Activated CD4-positive, alpha-beta T cell treated with anti-CD3 and anti-CD28 coated beads, Interleukin-2, amount 50 U/mL, for 16 hours (primary cell): Measurements from ENCODE around the gene MPHOSPH10.
"Not testable (repeated sequence)": the region's sequence is repeated elsewhere in the genome, so short reads cannot be mapped to it uniquely, and the experiment has no call there.

ENCODE experiments used
- DNase-seq: peaks from one replicate; pipeline ENCODE4 v3.0.0-alpha.2; 2020

Gene MPHOSPH10

DNA sequence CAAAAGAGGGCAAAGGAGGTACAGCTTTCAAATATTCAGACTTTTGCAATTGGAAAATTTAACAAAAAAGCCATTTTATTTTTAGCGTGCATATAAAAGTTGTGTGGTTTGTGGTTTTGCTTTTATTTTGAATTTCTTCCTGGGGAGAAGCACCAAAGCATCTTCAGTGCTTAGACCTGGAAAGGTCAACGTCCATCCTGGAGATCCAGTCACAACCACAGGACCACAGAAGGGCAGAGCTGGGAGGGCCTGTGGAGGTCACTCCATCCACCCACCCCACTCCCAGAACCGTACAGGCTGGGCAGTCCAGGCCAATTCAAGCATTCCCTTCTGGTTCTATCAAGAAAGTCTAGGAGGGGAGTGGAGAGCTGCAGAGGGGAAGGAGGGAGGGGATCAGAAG lies 43.8 kb downstream of the MPHOSPH10 start:
- no peak for DNase-seq

DNA sequence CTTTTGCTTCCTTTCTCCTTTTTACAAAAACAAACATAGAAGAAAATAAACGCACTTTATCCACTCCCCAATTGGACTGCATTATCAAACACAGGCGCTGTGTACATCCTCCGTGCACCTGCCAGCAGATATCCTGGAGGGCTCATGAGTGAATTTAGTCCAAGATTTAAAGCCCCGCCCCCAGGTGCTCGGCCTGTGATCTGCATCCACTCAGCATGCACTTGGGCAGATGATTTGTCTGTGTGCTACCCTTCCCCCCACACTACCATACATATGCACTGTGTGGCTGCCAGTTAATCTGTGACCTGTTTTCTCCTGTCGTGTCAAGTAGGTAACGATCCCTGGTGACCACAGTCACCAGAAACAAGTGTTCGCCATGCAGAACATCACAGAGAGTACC lies 48.4 kb downstream of the MPHOSPH10 start:
- DNase-seq: not testable (repeated sequence)

DNA sequence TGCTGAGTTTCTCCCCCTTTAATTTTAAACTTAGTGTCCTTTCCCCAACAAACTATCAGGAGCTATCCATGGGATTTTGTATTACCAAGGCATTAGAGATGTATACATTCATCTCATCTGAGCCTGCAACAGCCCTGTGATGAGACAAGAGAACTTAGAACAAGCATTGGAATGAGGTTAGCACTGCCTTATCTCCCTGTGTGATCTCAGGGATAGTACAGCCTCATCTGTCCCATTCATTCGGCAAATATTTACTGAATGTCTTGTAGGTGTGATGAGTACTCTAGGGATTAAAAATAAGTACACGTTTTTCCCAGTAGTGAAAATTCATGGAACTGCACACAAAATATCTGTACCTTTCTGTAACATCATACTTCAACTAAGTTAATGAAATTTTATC lies 50.9 kb downstream of the MPHOSPH10 start:
- no peak for DNase-seq

DNA sequence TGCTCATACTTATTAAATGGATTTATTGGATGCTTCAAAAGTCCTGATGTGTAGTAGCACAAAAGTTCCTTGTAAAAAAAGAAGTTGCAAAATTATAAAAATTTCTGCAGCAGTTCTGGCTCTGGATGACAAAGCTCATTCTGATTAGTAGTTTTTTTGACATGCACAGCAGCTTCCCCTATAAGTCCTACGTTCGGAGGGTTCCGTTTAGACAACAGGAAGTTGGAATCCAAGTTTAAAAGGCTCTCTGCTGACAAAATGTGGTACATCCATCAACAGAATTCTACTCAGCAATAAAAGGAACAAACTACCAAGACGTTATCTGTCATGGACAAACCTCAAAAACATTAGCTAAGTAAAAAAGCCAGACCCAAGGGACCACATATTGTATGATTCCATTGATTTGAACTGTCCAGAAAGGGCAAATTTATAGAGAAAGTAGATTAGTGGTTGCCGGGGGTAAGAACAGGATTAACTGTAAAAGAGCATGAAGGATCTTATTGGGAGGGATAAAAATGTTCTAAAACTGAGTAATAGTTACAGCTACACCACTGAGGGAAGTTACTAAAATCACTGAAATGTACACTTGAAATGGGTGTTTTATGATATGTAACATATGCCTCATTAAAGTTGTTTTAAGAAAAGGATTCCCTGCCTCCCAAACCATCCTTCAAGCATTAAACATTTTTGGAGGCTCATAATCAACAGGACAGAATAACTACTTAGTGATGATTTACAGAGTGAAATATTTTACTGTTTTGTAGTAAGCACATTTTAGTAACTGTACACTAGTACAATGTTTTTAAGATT lies 53.1 kb downstream of the MPHOSPH10 start:
- not testable (repeated sequence) for DNase-seq

DNA sequence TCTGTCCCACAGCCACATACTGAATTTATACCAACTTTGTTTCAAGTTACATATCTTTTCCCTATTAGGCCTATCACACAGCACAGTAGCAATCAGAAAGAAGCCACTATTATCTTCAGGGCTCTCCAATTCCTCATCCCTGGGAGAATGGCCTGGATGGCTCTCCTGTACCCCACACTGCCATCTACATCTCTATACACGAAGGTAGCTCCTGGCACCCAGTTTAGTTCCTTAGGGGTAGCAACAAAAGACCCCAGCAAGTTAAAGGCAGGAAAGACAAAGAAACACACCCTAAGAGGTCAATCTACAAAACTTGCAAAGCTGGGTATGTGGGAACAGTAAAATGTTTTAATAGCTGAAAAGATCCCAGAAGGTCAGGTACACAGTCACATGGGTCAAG lies 56.5 kb downstream of the MPHOSPH10 start:
- DNase-seq: no peak

DNA sequence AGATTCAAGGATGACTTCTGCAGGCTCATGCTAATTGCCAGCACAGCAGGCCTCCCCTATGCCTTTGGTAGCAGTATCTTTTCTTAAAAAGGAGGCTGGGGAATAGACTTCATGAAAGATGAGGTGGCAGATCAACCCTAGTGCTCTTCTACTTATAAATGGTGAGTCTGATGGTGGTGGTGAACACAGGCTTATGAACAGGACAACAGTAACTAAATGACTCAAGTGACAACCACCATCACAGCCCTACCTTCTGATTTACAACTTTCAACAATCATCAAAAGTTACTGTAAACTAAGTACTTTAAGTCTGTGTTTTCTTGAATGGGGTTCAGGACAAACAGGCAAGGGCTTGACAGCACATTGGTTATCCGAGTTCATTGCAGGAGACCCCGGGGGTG lies 57.2 kb downstream of the MPHOSPH10 start:
- no peak for DNase-seq

DNA sequence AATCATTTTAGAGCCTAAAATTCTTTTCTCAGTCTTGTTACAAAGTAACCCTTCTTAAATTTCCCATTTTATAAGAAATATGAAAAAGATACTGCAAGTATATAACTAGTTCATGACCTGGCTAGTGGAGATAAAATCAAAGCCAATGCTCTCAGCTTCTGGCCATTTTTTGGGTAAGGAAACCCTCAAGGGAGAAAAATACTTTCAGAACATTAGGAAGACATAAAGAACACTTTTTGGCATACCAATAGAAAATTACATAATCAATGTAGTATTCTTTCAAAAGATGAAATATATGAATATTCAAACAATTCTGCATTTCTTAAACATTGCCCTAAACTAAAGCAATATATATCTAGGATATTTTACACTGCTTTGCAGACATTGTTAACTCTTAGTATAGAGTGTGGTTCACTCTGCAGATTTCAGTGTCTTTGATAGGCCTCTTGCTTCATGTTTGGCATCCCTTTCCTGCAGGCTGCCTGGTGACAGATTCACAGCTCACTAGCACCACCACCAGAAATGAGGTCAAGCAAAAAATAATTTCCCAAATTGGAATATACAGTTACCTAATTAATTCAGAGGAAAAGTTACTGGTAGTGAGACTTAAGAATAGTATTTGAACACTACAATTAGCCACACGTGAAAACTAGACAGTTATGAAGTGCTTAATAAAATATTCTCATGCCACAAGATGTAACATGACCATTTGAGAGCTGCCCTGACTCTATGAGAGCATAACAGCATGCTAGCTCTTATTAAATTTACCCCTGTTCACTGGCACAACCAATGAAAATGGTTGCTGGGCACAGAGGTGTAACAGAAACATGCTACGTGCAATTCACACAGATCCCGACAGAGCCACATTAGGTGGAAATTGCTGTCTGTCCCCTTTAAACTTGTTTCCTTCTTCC lies 60.5 kb downstream of the MPHOSPH10 start:
- peak; percentile 3 for DNase-seq

DNA sequence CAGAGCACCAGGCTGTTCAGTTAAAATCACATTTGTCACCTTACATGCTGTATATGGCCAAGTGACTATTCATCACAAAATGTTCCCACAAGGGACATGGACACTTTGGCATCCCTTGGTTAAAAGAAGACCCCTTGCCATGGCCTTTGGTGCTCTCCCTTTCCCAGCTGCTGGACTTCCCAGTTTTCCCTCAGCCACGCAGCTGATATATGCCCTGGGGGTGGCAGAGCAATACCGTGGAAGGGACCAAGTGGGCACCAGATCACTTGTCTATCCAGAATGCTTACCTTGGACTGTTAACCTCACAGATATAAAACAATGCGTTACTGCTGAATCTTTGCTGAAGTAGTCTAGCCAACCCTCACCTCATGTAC lies 61.1 kb downstream of the MPHOSPH10 start:
- no peak for DNase-seq
